ENCODE data around the gene OR13J1. TPM values are rescaled to one million over a fixed set of nuclear protein-coding genes. Genes with fewer than 3 reads are reported as not detected.
"Not testable (repeated sequence)": the region's sequence is repeated elsewhere in the genome, so short reads cannot be mapped to it uniquely, and the experiment has no call there.

Gene OR13J1
- not detected in 2 replicates for total RNA-seq

DNA sequence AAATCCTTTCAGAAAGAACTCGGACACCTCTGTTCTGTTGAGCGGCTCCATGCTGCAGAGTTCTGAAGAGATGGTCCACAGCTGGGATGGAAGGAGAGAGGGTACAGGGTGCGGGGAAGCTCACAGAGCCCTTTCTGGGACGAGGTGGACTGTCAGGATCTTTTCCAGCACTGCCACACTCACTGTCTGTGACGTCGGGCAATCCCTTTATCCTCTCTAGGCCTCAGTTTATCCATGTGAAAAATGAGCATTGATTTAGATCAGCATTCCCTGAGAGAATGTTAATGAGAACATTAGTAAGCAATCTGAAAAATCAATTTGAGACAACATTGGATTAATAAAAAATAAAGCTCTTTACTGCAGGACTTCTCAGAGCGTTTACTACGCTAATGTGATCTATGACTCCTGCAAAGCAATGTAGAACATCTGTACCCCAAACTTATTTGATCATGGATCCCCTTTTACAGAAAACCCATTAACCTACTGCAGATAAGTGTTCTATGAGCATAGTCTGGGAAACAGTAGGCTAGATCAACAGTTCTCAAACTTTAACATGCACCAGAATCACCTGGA is at the start of gene OR13J1:
Gene OR13J1 (minus strand): TSS at position 51 of the 573 bp plus-strand sequence. CDS start 0 bp downstream, at position 51.
- intact Hi-C loops (cut with micrococcal nuclease): no loop called here

DNA sequence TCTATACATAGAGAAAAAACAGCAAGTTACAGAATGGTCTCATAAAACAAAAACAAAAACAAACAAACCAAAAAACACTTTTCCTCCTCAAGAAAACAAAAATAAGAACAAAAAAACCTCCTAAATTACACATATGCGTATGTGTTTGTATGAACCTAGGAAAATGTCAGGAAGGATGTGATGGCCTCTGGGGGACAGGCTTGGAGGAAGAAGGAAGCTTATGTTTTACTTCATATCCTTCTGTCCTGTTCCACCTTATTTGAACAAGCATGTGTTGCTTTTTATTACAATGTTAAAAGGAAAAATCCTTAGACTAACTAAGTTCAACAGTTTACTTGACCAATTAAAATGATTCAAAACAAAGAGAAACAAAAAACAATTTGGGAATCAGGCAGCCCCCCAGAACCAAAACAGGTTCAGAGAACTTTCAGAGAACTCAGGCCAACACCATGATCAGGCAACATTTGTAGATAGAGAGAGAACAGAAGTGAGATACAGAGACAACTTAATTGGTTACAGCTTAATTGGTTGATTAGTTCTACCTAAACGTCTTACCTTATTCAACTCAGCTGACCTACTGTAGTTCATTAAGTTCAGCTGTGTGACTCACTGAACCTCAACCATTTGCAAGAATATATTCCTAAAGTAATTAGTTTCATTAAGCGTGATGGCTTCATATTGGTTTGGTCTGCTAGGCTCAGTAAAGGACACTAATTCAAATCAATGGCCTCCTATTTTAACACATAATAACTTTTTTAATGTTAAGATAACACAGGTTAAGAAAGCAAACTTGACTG is 49.2 kb upstream of the OR13J1 start:
- intact Hi-C loops (cut with micrococcal nuclease): no loop called here

GRCh38 chr9:35918780-35919179 is 48.6 kb upstream of the OR13J1 start:
- intact Hi-C loops (cut with micrococcal nuclease): no loop called here

DNA sequence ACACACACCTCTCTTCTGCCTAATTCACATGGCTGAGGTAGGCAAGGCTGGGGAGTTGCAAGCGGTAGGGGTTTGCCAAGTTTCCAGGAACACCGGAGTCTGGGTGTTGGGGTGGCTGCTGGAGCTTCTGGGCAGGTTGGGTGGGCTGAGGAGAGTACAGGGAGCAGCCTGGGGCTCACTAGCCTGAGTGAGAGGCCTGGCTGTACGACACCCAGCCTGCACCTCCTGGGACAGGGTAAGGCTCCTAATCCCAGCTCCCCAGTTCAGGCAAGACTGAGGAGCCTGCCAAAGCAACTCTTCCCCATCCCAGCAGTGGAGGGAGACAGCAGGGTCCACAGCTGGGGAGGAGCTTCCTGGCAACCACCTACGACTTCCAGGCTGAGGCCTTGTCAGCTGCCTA is 47.1 kb upstream of the OR13J1 start:
- intact Hi-C loops (cut with micrococcal nuclease): no loop called here

DNA sequence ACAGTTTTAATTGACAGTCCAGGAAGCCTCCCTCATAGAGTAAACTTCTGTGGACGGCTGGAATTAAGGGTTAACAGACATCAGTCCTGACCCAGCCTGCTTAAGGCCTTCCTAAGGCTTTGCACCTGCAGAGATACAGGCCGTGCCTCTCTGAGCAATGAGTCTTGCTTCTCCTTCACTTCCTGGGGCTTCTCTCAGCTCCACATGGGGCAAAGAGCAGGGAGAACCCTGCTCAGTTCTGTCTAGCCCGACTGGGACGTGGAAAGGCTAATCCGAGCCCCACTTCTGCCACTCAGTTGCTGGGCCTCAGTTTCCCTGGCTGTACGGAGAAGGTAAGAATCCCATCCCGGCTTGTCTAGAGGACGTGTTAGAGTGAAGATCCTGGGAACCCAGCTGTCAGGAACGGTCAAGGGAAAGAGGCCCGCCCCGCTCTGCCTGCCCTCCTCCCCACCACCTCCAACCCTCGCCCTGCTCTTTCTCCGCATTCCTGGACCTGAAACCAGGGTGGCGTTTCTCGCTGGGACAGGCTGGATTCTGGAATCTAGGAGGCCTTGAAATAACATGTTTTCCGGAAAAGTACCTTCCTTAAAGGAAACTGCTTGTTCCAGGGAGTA is 45.6 kb upstream of the OR13J1 start:
- intact Hi-C loops (cut with micrococcal nuclease): no loop called here

GRCh38 chr9:35914301-35914807 is 44.2 kb upstream of the OR13J1 start:
- intact Hi-C loops (cut with micrococcal nuclease): no loop called here

GRCh38 chr9:35913429-35913828 is 43.2 kb upstream of the OR13J1 start:
- intact Hi-C loops (cut with micrococcal nuclease): not testable (repeated sequence)

DNA sequence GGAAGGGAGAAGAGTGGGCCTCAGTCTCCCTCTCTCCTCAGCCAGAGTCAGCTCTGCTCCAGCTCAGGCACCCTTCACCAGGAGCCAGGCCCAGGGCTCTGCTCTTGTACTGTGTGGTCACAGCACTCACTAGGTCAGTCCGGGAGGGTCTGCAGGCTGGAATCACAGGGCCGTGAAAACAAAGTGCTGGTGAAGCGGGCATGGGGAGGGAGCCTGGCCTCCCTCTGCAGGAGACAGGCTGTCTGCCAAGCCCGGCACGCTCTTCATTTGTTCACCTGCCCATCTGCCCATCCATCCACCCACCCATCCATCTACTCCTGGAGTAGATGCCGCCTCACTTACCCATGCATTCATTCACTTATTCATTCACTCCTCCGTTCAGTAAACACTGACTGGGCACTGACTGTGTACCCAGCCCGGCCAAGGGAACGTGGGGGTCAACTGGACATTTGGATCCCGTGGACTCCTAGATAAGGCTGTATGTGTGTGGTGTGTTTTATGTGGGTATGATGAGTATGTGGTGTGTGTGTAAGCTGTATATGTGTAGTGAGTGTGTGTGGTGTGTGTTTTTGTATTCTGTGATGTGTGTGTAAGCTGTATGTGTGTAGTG is 42.7 kb upstream of the OR13J1 start:
- intact Hi-C loops (cut with micrococcal nuclease): no loop called here

- intact Hi-C loops (cut with micrococcal nuclease): loop anchor here (1.0 kb wide), 2 partner anchors 8 to 175 kb away; no protein-coding TSS in a partner anchor
Observed at GRCh38 chr9:35911690-35912089, 41.5 kb upstream of the OR13J1 start.

- intact Hi-C loops (cut with micrococcal nuclease): loop anchor here (1.0 kb wide), 2 partner anchors 7 to 174 kb away; no protein-coding TSS in a partner anchor
Observed at GRCh38 chr9:35910613-35911359, 40.6 kb upstream of the OR13J1 start.

- intact Hi-C loops (cut with micrococcal nuclease): no loop called here
Observed at GRCh38 chr9:35909687-35910612, 39.7 kb upstream of the OR13J1 start.

- intact Hi-C loops (cut with micrococcal nuclease): no loop called here
Observed at GRCh38 chr9:35909274-35909673, 39.1 kb upstream of the OR13J1 start, which contains the start of gene SPAAR. TSS of gene SPAAR (plus strand) at chr9:35909490. CDS start at chr9:35910464, 974 bp downstream.

DNA sequence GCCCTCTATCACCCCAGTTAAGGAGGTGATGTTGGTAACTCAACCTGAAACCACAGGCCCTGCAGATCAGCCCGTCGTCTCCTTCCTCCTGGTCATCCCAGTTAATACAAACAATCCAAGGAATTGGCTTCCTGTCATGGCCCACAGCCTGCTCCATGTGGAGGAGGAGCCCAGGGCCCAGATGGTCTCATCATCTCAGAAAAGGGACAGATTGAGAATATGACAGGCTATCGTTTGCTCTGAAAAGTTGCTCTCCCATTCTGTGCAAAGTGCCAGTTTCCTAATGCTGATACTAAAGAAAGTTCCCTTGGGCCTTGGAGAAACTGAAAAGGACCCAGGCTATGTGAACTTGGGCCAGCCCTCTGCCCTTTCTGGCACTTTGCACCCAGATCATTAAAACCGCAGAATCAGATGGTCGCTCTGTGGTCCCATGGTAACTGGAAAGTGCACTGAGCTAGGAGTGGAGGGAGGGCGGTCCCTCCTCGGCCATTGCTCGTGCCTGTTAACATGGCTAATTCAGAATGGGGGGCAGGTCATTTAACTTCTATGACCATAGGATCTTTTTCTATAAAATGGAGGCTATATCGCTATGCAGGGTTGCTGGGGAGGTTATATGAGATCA is 38.4 kb upstream of the OR13J1 start:
- intact Hi-C loops (cut with micrococcal nuclease): no loop called here

GRCh38 chr9:35907711-35908503 is 37.7 kb upstream of the OR13J1 start:
- intact Hi-C loops (cut with micrococcal nuclease): no loop called here

- intact Hi-C loops (cut with micrococcal nuclease): no loop called here
Observed at GRCh38 chr9:35906923-35907699, 36.9 kb upstream of the OR13J1 start.

- intact Hi-C loops (cut with micrococcal nuclease): no loop called here
Observed at GRCh38 chr9:35905912-35906679, 35.9 kb upstream of the OR13J1 start, which contains the start of gene HRCT1. TSS of gene HRCT1 (plus strand) at chr9:35906202. CDS start at chr9:35906288, 86 bp downstream.
